ENCODE measurements around the gene ARID2. TPM values are rescaled to one million over a fixed set of nuclear protein-coding genes. Genes with fewer than 3 reads are reported as not detected.

ARID2 gene
- total and polyA plus RNA-seq, 4 donors: 1.8 to 17.8 (median 13.2) TPM

- Histone ChIP-seq H3K36me3 (ENCODE audit: control insufficient read depth in 4 of 4, insufficient read depth in 3 of 4, low read depth in 1 of 4, low read length in 3 of 4) (peaks cover 1 to 29% (median 27%) of the 10 kb centered on the region in 4 donors), H3K4me3 (ENCODE audit: low read depth in 1 of 3, low read length in 3 of 3) (no peak overlapping the region), H3K27ac (ENCODE audit: low read depth in 1 of 2, low read length in 2 of 2) (no peak overlapping the region), H3K27me3 (ENCODE audit: control insufficient read depth in 4 of 4, insufficient read depth in 4 of 4, low read length in 3 of 4) (no peaks in the 10 kb centered on the region), H3K4me1 (ENCODE audit: control insufficient read depth in 4 of 4, insufficient read depth in 4 of 4, low read length in 3 of 4) (no peaks in the 10 kb centered on the region), H3K9me3 (ENCODE audit: control insufficient read depth in 4 of 4, low read length in 3 of 4) (no peaks in the 10 kb centered on the region), H3K9ac (ENCODE audit: low read depth in 1 of 2, low read length in 2 of 2) (no peak overlapping the region)
- WGBS: 92% methylated on average over 2 of the region's 2 CpGs
- no peak for DNase-seq (ENCODE audit: low spot score)
- TF ChIP-seq CTCF (IDR thresholded peaks at IDR 0.05; ENCODE audit: low read depth, low read length, missing input control): no peak
These were observed 210.3 kb downstream of the ARID2 start for GRCh38 chr12:45939759-45940158.

- Histone ChIP-seq H3K27ac (ENCODE audit: low read depth in 1 of 2, low read length in 2 of 2) (no peak overlapping the region), H3K27me3 (ENCODE audit: control insufficient read depth in 4 of 4, insufficient read depth in 4 of 4, low read length in 3 of 4) (no peaks in the 10 kb centered on the region), H3K9me3 (ENCODE audit: control insufficient read depth in 4 of 4, low read length in 3 of 4) (no peaks in the 10 kb centered on the region), H3K9ac (ENCODE audit: low read depth in 1 of 2, low read length in 2 of 2) (no peak overlapping the region), H3K4me3 (ENCODE audit: low read depth in 1 of 3, low read length in 3 of 3) (no peak overlapping the region), H3K4me1 (ENCODE audit: control insufficient read depth in 4 of 4, insufficient read depth in 4 of 4, low read length in 3 of 4) (no peaks in the 10 kb centered on the region), H3K36me3 (ENCODE audit: control insufficient read depth in 4 of 4, insufficient read depth in 3 of 4, low read depth in 1 of 4, low read length in 3 of 4) (peaks cover 2 to 51% (median 44%) of the 10 kb centered on the region in 4 donors)
- 87% methylated on average over 1 of the region's 1 CpG for WGBS
- no peak for DNase-seq (ENCODE audit: low spot score)
- TF ChIP-seq RXRA (IDR thresholded peaks at IDR 0.05) (no peak), GABPA (IDR thresholded peaks at IDR 0.05 in 1 of 2, conservative IDR thresholded peaks at IDR 0.05 in 1 of 2) (no peak), ATF3 (IDR thresholded peaks at IDR 0.05) (no peak), TAF1 (conservative IDR thresholded peaks at IDR 0.05) (no peak), NR2F2 (IDR thresholded peaks at IDR 0.05) (no peak), FOXA2 (IDR thresholded peaks at IDR 0.05) (no peak), YY1 (IDR thresholded peaks at IDR 0.05) (no peak), HNF4A (conservative IDR thresholded peaks at IDR 0.05) (no peak), ZBTB33 (IDR thresholded peaks at IDR 0.05) (no peak), SP1 (IDR thresholded peaks at IDR 0.05) (no peak), JUND (IDR thresholded peaks at IDR 0.05) (no peak), REST (IDR thresholded peaks at IDR 0.05) (no peak), FOXA1 (IDR thresholded peaks at IDR 0.05) (no peak), MAX (IDR thresholded peaks at IDR 0.05) (no peak)
These were observed 215.3 kb downstream of the ARID2 start for GRCh38 chr12:45944771-45945170.
